SKM-1 treated with dmso at 0.1 percent for 144 hours (cell line): Measurements from ENCODE around the gene CD300C.
"Not testable (repeated sequence)": the region's sequence is repeated elsewhere in the genome, so short reads cannot be mapped to it uniquely, and the experiment has no call there.

Experiments
- DNase-seq: peaks from one replicate; lab custom pipeline; 2025; ENCODE audit not compliant: unreplicated experiment; lab: John Stamatoyannopoulos, UW

CD300C gene

DNA sequence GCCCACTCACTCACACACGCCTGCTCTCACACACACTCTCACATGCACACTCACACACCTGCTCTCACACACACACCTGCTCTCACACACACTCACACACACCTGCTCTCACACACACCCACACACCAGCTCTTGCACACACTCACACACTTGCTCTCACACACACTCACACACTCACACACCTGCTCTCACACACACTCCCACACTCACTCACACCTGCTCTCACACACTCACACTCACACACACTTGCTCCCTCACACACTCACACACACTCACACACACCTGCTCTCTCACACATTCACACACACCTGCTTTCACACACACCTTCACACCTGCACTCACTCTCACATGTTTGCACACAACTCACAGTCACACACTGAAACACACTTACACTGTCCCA lies 17.4 kb upstream of the CD300C start:
- no peak for DNase-seq

DNA sequence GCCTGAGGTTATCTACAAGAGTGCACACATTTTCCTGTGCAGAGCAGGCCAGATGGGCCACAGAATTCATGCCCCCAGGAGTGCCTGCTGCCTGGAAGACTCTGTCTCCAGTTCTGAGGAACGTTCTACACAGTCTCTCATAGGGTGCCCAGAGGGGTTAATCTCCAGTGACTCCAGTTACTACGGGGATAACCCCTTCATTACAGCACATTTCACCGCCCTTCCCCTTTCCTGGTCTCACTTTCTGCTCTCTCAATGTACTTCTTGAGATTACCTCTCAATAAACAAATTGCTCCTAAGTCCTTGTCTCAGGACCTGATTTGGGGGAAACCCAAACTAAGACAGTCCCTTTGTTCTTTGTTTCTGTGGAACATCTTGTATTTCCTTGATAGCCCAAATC lies 15.7 kb upstream of the CD300C start:
- no peak for DNase-seq

- no peak for DNase-seq
These were observed 13.1 kb upstream of the CD300C start for GRCh38 chr17:74558882-74559519.

- DNase-seq = not testable (repeated sequence)
These were observed 12.5 kb upstream of the CD300C start for GRCh38 chr17:74558402-74558801.

GRCh38 chr17:74555427-74555940 lies 9.6 kb upstream of the CD300C start:
- DNase-seq = no peak

DNA sequence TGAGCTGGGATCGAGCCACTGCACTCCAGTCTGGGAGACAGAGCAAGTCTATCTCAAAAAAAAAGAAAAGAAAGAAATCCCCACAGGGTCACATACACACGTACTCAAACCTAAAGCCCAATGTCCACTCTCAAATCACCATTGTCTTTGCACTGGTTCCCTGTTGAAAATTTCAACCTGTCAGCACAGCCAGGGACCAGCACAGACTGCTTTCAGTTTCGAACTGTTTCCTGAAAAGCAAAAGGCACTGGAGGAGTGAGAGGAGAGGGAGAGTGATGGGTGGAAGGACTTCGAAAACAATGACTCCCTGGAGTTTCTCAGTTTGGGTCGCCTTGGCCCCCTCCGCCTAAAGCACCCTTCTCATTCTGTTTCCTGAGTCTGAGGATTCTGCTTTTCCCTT lies 9.0 kb upstream of the CD300C start:
- DNase-seq = no peak

GRCh38 chr17:74552037-74552436 lies 6.1 kb upstream of the CD300C start:
- DNase-seq = no peak

DNA sequence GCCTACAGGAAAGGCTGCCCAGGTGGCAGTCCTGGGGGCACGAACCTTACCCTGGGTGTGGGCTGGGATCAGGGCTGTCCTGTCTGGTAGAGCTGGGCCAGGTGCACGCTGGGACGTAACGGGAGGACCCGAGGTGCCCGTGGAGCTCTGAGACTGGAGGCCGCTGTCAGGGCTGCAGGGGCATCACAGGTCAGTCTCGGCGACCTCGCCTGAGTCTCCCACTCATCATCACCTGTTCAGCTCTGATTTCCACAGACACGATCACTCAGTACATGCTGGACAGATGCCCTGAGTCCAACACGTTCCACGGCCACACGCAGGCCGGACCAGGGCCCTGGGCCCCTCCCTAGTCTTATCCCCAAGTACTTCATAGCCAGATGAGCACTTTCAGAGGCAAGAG lies 4.7 kb upstream of the CD300C start:
- DNase-seq = no peak

GRCh38 chr17:74549343-74549742 lies 3.4 kb upstream of the CD300C start:
- no peak for DNase-seq

DNA sequence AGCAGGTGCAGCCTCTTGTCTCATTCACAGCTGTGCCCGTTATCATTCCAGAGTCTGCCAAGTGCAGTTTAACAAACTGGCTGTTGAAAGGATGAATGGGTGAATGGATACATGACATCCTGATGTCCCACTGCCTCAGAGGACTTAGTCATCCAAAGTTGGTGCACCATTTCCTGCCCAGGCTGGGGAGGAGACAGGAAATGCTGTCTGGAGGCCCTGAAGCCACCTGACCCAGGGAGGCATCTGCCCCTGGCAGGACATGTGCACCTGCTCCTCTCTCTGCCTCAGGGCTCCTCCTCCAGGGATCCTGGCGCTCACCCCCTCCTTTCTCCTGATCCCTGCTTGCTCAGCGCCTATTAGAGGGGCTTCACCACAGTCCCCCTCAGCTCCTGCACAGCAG lies 1.8 kb upstream of the CD300C start:
- no peak for DNase-seq

GRCh38 chr17:74547264-74547663 lies 1.3 kb upstream of the CD300C start:
- DNase-seq = no peak

DNA sequence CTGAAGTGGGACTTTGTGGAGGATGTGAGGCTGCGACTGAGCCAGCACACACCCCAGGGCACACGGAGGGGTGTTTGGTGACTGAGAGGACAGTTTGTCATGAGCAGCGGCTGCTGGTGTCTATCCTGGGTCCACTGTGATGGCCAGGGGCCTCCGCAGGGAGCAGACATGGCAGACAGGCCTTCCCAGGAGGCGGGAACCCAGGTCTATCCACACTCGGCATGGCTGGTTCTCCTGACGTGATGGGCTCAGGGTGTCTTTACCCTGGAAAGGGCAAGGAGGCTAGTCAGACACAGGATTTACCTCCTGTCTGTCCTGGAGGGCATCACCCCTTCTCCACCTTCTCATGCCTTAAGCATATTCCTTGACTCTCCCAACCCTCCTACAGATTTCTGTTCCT lies 671 bp upstream of the CD300C start:
- no peak for DNase-seq

DNA sequence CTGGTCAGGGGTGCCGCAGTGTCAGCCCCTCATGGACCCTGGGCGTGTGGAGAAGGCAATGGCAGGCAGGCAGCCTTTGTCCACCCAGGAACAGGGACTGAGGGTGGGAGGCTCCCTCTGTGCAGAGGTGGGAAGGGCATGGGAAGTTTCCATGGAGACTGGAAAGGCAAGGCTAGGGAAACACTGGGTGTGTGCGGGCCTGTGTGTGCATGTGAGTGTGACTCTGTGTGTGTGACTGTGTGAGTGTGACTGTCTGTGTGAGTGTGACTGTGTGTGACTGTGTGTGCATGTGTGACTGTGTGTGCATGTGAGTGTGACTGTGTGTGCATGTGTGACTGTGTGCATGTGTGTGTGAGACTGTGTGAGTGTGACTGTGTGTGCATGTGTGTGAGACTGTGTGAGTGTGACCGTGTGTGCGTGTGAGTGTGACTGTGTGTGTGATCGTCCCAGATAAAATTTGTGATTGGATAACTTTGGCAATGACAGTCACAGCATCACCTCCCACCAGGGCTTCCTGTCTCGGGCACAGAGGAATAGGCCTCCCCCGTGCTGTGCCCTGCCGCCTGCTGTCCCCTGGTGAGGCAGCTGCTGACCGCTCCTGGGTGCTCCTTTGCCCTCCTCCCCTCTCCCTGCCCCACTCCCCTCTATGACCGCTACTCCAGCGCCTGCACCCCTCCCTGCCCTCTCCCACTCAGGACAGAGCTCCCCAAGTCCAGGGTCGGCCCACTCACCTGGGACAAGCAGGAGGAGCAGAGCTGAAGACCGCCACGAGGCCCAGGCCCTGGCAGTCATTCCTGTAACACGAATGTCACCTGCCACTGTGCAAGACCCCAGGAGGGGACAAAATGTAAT lies 698 bp downstream of the CD300C start:
- DNase-seq = no peak

GRCh38 chr17:74543891-74544760 lies 1.8 kb downstream of the CD300C start:
- DNase-seq = no peak

GRCh38 chr17:74543406-74543805 lies 2.5 kb downstream of the CD300C start:
- no peak for DNase-seq

DNA sequence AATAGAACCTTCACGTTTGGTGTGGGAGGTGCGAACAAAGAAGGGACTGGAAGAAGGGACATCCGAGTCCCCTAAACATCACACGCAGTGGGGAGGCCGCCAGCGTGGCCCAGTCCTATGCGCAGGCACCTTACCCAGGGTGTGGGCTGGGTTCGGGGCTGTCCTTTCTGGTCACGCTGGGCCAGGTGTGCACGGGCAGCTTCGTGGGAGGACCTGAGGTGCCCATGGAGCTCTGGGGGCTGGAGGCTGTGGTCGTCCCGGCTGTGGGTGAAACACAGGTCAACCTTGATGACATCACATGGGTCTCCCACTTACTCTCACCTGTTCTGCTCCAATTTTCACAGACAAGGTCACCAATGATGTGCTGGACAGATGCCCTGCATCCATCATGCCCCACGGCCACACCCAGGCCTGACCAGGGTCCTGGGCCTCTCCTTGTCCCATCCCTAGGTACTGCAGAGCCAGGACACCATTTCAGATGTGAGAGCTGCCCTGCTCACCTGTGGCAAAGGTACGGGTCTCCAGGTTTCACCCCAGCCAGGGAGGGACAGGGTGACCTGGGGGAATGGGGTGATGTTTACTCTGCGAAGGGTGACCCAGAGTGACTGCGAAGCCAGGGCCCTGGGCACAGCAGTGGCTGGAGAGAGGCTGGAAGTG lies 3.1 kb downstream of the CD300C start:
- DNase-seq = no peak

GRCh38 chr17:74542166-74542565 lies 3.7 kb downstream of the CD300C start:
- DNase-seq = no peak

GRCh38 chr17:74541176-74542111 lies 4.5 kb downstream of the CD300C start:
- no peak for DNase-seq

DNA sequence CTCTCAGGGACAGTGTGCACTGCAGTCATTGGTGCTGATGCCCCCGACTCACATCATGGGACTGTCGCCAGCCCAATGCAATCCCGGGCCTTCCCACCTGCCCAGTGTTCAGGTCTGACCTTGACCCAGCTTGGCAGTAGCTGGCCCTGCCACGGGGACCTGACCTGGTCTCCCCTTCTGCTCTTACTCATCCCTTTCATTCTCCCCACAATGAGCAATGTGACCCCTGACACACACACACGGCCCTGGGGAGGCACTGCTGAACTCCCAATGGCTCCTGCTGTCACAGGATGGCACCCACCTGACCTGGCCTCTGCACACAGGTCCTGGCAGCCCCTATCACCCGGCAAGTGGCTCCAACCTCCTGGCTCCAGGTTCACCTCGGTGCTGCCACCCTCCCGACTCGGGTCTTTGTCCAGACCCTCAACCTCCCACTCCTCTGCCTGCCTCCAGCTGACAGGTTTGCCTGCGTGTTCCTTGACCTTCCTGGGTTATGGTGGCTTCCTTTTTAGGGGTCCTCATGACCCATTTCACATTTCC lies 6.6 kb downstream of the CD300C start:
- DNase-seq = no peak

DNA sequence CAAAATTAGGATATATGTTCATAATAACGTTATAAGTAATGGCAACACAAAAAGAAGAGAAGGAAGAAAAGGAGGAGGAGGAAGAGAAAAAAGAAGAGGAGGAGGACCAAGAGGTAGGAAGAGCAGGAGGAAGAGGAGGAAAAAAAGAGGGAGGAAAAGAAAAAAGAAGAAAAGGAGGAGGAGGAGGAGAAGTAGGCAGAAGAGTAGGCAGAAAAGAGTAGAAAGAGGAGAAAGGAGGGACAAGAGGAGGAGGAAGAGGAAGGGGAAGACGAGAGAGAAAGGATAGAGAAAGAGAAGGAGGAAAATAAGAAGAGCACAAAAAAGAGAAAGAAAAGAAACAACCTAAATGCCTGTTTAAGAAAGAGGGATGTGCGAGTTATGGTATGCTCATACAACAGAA lies 9.0 kb downstream of the CD300C start:
- DNase-seq = no peak
